ENCODE data around the gene SARS1. TPM values are rescaled to one million over a fixed set of nuclear protein-coding genes. Genes with fewer than 3 reads are reported as not detected.

SARS1 gene
- polyA plus RNA-seq, 1 of the 3 experiments (the other 2 are of a cell fraction): 98.3 TPM

DNA sequence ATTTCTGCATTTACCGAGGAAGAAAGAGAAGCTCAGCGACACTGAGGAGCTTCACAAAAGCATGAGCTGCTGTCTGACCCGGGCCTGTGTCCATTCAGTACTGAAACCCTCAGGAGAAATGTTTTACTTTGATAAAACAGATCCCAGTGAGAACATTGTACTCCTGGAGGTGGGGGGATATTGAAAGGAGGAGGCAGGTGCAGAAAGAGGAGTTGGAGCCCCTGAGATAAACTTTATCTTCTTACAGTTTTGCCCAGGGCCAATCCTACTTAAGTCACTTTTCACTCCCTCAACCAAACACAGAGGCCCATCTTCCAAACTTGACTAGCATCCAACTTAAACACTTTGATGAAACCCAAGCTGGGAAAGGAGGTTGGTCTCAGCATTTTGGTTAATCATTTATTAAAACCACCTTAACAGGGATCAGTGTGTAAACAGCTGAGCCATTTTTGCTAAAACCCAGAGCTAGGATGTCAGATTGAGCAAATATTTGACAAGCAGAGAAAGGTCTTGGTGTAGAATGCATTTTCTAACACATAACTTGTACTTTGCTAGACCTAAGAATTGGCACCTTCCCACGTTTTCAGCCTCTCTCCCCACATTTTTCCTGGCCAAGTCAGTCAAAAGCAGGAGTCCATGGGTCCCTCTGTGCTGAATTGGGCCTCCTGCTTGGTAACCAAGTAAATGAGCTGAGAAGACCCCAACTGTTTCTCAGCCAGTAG, 32.5 kb upstream of the SARS1 start:
- POLR2A ChIA-PET: no interaction called here
- Histone ChIP-seq H3K79me2 (ENCODE audit: insufficient read depth) (no peaks in the 10 kb centered on the region), H2AFZ (ENCODE audit: low read depth) (peak overlapping the region; percentile 42), H3K36me3 (replicated peaks in 1 of 2; ENCODE audit: control insufficient read depth in 1 of 2, insufficient read depth in 2 of 2, low read length in 1 of 2) (no peaks in the 10 kb centered on the region), H3K9ac (no peak overlapping the region), H3K4me2 (no peak overlapping the region), H3K27me3 (ENCODE audit: insufficient read depth) (no peaks in the 10 kb centered on the region), H3K9me2 (no peaks in the 10 kb centered on the region), H3K9me3 (no peaks in the 10 kb centered on the region), H4K20me1 (ENCODE audit: insufficient read depth) (no peaks in the 10 kb centered on the region), H3F3A (replicated peaks; ENCODE audit: insufficient read depth) (no peaks in the 10 kb centered on the region), H3K4me3 (ENCODE audit: low read depth in 2 of 2, low read length in 1 of 2) (no peak overlapping the region), H3K27ac (ENCODE audit: low read depth in 2 of 2, low read length in 1 of 2) (no peak overlapping the region), H3K4me1 (ENCODE audit: control insufficient read depth in 1 of 2, insufficient read depth in 2 of 2, low read depth in 1 of 2, low read length in 1 of 2) (peaks cover 0 to 5% of the 10 kb centered on the region in 2 experiments; a peak in 1 of 4 replicates)
- DNase-seq: no peak
- WGBS (ENCODE audit: low lambda C conversion rate): 43% methylated on average over 4 of the region's 4 CpGs
- no peak for TF ChIP-seq SIN3A (IDR thresholded peaks at IDR 0.05; ENCODE audit: borderline replicate concordance, low read depth, low read length)
- no peak for TF ChIP-seq TAF1 (IDR thresholded peaks at IDR 0.05; ENCODE audit: borderline replicate concordance, low read depth, low read length)
- TF ChIP-seq REST (IDR thresholded peaks at IDR 0.05; ENCODE audit: low read depth, low read length): no peak
- TF ChIP-seq RCOR1 (IDR thresholded peaks at IDR 0.05; ENCODE audit: low read length): no peak
- TF ChIP-seq TCF12 (IDR thresholded peaks at IDR 0.05): no peak
- no peak for TF ChIP-seq USF1 (IDR thresholded peaks at IDR 0.05; ENCODE audit: borderline replicate concordance, low read depth)
- no peak for TF ChIP-seq FOSL2 (IDR thresholded peaks at IDR 0.05; ENCODE audit: borderline replicate concordance, low read depth)
- TF ChIP-seq, protein P1, sequence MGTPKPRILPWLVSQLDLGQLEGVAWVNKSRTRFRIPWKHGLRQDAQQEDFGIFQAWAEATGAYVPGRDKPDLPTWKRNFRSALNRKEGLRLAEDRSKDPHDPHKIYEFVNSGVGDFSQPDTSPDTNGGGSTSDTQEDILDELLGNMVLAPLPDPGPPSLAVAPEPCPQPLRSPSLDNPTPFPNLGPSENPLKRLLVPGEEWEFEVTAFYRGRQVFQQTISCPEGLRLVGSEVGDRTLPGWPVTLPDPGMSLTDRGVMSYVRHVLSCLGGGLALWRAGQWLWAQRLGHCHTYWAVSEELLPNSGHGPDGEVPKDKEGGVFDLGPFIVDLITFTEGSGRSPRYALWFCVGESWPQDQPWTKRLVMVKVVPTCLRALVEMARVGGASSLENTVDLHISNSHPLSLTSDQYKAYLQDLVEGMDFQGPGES (IDR thresholded peaks at IDR 0.05; ENCODE audit: low read depth, low read length): no peak
- no peak for TF ChIP-seq SMC3 (IDR thresholded peaks at IDR 0.05; ENCODE audit: low read depth, low read length)
- no peak for TF ChIP-seq FOXJ3 (CRISPR knock-in tag; IDR thresholded peaks at IDR 0.05)
- TF ChIP-seq USF2 (IDR thresholded peaks at IDR 0.05; ENCODE audit: borderline replicate concordance, low read depth, low read length): no peak
- no peak for TF ChIP-seq RAD21 (IDR thresholded peaks at IDR 0.05; ENCODE audit: low read length)
- no peak for TF ChIP-seq PBX3 (IDR thresholded peaks at IDR 0.05)
- no peak for TF ChIP-seq EP300 (IDR thresholded peaks at IDR 0.05; ENCODE audit: borderline replicate concordance in 1 of 2, low read depth in 1 of 2, low read length in 1 of 2)
- no peak for TF ChIP-seq NRF1 (IDR thresholded peaks at IDR 0.05; ENCODE audit: low read depth, low read length)
- no peak for TF ChIP-seq CHD2 (IDR thresholded peaks at IDR 0.05; ENCODE audit: low read length, partially characterized antibody)
- CTCF ChIA-PET: interaction anchor here (0.9 to 1.1 kb wide), 2 partner anchors 12 to 81 kb away, joined by 3 to 4 read pairs; no protein-coding TSS in a partner anchor
